Parathyroid adenoma (tissue), 2 donors: Measurements from ENCODE around the gene CLPSL1.

Experiments
- H2AFZ ChIP-seq: fragments of 300-600 bp; sonication (generic); one replicate; pipeline ENCODE4 v1.7.0; 2017; ENCODE audit warnings: antibody characterized with exemption, mild to moderate bottlenecking
- H3K27ac ChIP-seq: fragments of 300-600 bp; sonication (generic); one replicate; pipeline ENCODE4 v1.7.0; 2017
- H3K27me3 ChIP-seq: fragments of 300-600 bp; sonication (generic); one replicate; pipeline ENCODE4 v1.7.0; 2017; ENCODE audit warnings: low read length; ENCODE audit not compliant: control insufficient read depth, insufficient read depth
- H3K36me3 ChIP-seq: fragments of 300-600 bp; sonication (generic); one replicate; pipeline ENCODE4 v1.7.0; 2017; ENCODE audit warnings: low read length; ENCODE audit not compliant: control insufficient read depth, insufficient read depth
- H3K4me1 ChIP-seq: fragments of 300-600 bp; sonication (generic); one replicate; pipeline ENCODE4 v1.7.0; 2017; ENCODE audit warnings: control low read depth
- H3K4me2 ChIP-seq: fragments of 300-600 bp; sonication (generic); one replicate; pipeline ENCODE4 v1.7.0; 2017; ENCODE audit warnings: low read length
- H3K4me3 ChIP-seq: fragments of 300-600 bp; sonication (generic); one replicate; pipeline ENCODE4 v1.7.0; 2017; ENCODE audit warnings: low read depth, low read length
- H3K79me2 ChIP-seq: fragments of 300-600 bp; sonication (generic); one replicate; pipeline ENCODE4 v1.7.0; 2017; ENCODE audit warnings: control low read depth
- H3K9ac ChIP-seq: fragments of 300-600 bp; sonication (generic); one replicate; pipeline ENCODE4 v1.7.0; 2017; ENCODE audit warnings: mild to moderate bottlenecking
- H3K9me3 ChIP-seq: fragments of 300-600 bp; sonication (generic); one replicate; pipeline ENCODE4 v1.7.0; 2017; ENCODE audit warnings: low read length; ENCODE audit not compliant: control insufficient read depth
- TF ChIP-seq, protein P1 (sequence below): fragments of 300-600 bp; sonication (generic); IDR thresholded peaks from one replicate; pipeline ENCODE4 v1.7.0; 2017; ENCODE audit warnings: antibody characterized with exemption, mild to moderate bottlenecking
- donor health status: primary hyperparathyroidism.

Gene CLPSL1

DNA sequence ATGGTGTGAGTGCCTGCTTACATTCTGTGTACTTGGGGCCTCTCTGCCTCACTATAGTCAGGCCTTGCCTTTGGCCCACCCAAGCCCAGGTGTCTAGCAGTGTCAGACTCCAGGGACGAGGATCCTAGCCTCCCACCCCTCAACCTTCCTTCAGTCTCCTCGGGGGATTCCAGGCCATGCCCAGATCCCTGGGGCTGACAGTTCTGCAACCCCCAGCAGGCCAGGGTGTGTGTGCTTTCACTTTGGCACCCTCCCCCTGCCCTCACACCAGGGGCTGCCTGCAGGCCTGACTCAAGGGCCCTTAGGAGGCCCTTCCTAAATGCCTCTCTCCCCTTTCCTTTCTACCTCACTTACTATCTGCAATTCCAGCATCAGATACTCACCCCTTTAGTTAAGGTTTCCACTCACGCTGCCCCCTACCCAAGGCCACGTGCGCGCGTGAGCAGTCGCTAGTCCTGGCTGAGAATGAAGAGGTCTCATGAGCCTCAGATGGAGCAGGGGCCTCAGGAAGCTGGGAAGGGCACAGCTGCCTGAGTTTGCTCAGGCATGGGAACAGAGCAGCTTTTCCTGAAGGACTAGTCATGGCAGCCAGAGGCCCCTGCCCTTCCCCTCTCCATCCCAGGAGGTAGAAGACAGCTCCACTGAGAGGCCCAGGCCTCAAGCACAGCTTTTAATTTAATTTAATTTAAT, 17.2 kb downstream of the CLPSL1 start:
- Histone ChIP-seq H2AFZ (no peak overlapping the region), H3K36me3 (no peaks in the 10 kb centered on the region), H3K4me1 (no peaks in the 10 kb centered on the region), H3K27me3 (no peaks in the 10 kb centered on the region), H3K9ac (no peak overlapping the region), H3K4me3 (no peak overlapping the region), H3K9me3 (no peaks in the 10 kb centered on the region), H3K27ac (no peak overlapping the region), H3K4me2 (no peak overlapping the region), H3K79me2 (no peaks in the 10 kb centered on the region)
- TF ChIP-seq, protein P1, sequence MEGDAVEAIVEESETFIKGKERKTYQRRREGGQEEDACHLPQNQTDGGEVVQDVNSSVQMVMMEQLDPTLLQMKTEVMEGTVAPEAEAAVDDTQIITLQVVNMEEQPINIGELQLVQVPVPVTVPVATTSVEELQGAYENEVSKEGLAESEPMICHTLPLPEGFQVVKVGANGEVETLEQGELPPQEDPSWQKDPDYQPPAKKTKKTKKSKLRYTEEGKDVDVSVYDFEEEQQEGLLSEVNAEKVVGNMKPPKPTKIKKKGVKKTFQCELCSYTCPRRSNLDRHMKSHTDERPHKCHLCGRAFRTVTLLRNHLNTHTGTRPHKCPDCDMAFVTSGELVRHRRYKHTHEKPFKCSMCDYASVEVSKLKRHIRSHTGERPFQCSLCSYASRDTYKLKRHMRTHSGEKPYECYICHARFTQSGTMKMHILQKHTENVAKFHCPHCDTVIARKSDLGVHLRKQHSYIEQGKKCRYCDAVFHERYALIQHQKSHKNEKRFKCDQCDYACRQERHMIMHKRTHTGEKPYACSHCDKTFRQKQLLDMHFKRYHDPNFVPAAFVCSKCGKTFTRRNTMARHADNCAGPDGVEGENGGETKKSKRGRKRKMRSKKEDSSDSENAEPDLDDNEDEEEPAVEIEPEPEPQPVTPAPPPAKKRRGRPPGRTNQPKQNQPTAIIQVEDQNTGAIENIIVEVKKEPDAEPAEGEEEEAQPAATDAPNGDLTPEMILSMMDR: no peak

DNA sequence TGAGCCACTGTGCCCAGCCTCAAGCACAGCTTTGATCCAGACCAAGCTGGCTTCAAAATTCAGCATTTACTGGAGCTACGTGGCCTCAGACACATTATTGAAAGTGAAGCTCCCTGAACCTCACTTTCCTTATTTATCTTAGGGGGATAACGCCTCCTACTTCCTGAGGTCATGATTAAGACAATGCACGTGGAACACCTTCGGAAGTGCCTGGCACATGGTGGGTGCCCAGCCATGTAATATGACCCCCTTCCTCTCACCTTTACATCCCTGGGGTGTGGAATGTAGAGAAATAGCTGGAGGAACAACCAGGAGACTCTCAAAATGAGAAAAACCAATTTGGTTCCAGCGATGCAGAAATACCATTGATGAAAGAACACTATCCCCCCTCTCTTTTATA, 17.9 kb downstream of the CLPSL1 start:
- H3K79me2 ChIP-seq: no peaks in the 10 kb centered on the region
- H3K9me3 ChIP-seq: no peaks in the 10 kb centered on the region
- no peaks in the 10 kb centered on the region for H3K27me3 ChIP-seq
- no peak overlapping the region for H3K4me3 ChIP-seq
- TF ChIP-seq, protein P1: no peak
- H3K36me3 ChIP-seq: no peaks in the 10 kb centered on the region
- no peaks in the 10 kb centered on the region for H3K4me1 ChIP-seq
- H2AFZ ChIP-seq: no peak overlapping the region
- H3K9ac ChIP-seq: no peak overlapping the region
- no peak overlapping the region for H3K27ac ChIP-seq
- no peak overlapping the region for H3K4me2 ChIP-seq

DNA sequence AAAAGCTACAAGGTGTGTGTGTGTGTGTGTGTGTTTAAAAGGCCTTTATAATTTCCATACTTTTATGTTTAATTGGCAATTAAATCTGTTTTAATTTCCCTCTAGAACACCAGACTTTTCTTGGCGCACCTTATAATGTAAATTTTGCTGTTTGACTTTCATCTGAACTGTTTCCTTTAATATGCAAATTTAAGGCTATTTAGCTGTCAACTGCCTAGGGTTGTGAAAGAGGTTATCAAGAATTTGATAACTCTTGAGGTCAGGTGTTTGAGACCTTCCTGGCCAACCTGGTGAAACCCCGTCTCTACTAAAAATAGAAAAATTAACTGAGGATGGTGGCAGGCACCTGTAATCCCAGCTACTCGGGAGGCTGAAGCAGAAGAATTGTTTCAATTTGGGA, 20.3 kb downstream of the CLPSL1 start:
- Histone ChIP-seq H3K9me3 (no peaks in the 10 kb centered on the region), H2AFZ (no peak overlapping the region), H3K9ac (no peak overlapping the region), H3K36me3 (no peaks in the 10 kb centered on the region), H3K79me2 (no peaks in the 10 kb centered on the region), H3K27ac (no peak overlapping the region), H3K27me3 (no peaks in the 10 kb centered on the region), H3K4me2 (no peak overlapping the region), H3K4me3 (no peak overlapping the region), H3K4me1 (no peaks in the 10 kb centered on the region)
- TF ChIP-seq, protein P1: no peak

DNA sequence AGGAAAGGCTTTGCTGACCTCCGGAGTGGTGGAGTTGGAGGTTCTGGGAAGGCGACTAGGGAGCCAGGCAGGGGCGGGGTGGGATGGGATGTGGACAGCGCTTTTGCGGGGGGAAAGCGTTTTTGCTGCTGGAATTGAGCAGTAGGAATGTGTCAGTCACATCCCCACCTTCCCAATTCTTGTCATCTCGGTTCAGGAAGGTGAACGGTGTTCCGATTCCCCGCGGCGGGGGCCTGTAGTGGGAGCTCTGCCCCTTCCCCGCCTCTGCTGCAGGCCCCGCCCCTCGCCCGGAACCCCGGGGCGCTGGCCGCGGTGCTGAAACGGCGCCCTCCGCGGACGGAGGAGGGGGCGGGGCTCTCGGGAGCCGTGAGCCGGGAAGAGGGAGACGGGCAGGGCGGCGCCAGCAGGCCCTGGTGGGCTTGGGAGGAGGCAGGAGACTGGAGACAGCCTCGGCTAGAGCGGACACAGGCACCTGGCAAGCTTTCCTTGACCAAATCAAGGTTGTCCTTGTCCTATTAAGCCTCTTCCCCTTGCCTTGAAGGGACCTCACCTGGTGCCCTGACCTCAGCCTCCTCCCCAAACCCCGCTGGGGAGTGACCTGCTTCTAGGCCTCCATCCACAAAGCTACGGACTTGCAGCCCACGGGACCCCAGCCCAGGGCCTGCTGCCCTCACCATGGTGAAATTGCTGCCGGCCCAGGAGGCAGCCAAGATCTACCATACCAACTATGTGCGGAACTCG, 24.3 kb downstream of the CLPSL1 start, which contains the start of gene LHFPL5:
Gene LHFPL5, plus strand, starts transcription at position 357 of the 741 bp plus-strand sequence. Its CDS starts 319 bp downstream, at position 676.
- no peaks in the 10 kb centered on the region for H3K9me3 ChIP-seq
- H3K9ac ChIP-seq: no peak within 1 kb of the TSS
- no peak within 1 kb of the TSS for H3K4me3 ChIP-seq

More for the DNA sequence above, 24.3 kb downstream of the CLPSL1 start, which contains the start of gene LHFPL5:
- Histone ChIP-seq H3K79me2 (no peaks in the 10 kb centered on the region), H3K27me3 (no peaks in the 10 kb centered on the region), H3K4me1 (peaks cover 2% of the 10 kb centered on the region), H2AFZ (peak within 1 kb of the TSS; percentile 94), H3K36me3 (no peaks in the 10 kb centered on the region), H3K27ac (no peak within 1 kb of the TSS), H3K4me2 (no peak within 1 kb of the TSS)
- TF ChIP-seq, protein P1: no peak
